ENCODE data around the gene ATP8B1. TPM values are rescaled to one million over a fixed set of nuclear protein-coding genes. Genes with fewer than 3 reads are reported as not detected.

ATP8B1 gene
- total RNA-seq, 1 experiment from 2014 or later = 1.1 TPM

DNA sequence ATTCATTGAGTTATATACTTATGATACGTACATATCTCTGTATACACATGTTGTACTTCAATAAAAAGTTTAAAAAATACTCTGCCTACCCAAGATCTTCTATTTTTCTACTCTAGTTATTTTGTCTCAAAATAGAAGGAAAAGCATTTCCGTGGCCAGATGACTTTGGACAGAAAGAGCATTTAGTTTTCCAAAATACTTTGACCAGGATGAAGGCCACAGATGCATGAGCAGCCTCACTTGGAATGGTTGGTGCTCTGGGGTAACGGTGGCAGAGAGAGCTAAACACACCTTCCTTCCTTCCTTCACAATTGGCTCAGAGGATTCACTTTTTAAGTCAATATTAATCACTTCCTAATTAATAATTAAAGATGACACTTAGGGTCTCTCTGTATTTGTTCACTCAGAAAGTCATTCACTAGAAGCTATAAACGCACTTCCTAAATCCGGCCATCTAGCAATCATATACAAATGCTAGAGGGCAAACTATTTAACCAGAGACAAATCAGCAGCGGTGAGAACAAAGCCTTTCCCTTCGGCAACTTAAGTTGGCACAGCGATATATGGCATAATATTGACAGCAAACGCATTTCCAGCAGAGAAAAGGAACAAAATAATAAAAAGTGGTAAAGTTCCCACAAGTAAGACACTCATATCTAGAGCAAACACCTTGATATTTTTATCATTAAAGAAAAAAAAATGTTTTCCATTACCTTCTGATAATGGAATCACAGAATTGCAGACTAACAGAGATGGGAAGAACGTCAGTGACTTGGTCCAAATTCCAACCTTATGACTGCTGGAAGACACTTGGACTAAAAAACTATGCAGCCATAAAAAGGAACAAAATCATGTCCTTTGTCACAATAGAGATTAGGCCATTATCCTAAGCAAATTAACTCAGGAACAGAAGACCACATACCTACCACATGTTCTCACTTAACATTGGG is 125.6 kb downstream of the ATP8B1 start:
- Histone ChIP-seq H4K5ac (ENCODE audit: insufficient read length, low read depth, low read length) (no peak overlapping the region), H2AK5ac (ENCODE audit: insufficient read length, low read length) (no peak overlapping the region), H2BK20ac (ENCODE audit: low read depth, low read length, poor library complexity, severe bottlenecking) (no peak overlapping the region), H3K27me3 (ENCODE audit: insufficient read depth, low read length) (no peaks in the 10 kb centered on the region), H3K56ac (ENCODE audit: insufficient read length, low read depth, low read length) (no peak overlapping the region), H2AFZ (ENCODE audit: low read length) (no peak overlapping the region), H3K18ac (ENCODE audit: insufficient read length, low read depth, low read length) (no peak overlapping the region), H3T11ph (ENCODE audit: low read length) (no peak overlapping the region), H3K9ac (ENCODE audit: extremely low read depth, insufficient read length, low read length) (no peak overlapping the region), H2BK5ac (ENCODE audit: insufficient read length, low read length) (no peak overlapping the region), H3K79me2 (ENCODE audit: insufficient read depth, low read length) (no peaks in the 10 kb centered on the region), H3K4me2 (ENCODE audit: insufficient read depth, insufficient read length, low read length) (no peak overlapping the region), H4K91ac (ENCODE audit: insufficient read length, low read depth, low read length) (no peak overlapping the region), H4K8ac (replicated peaks; ENCODE audit: insufficient read length, low read depth, low read length) (no peak overlapping the region), H3K23me2 (ENCODE audit: insufficient read length, low read depth, low read length, poor library complexity, severe bottlenecking) (no peaks in the 10 kb centered on the region), H4K20me1 (ENCODE audit: control insufficient read depth, insufficient read depth, insufficient read length) (no peaks in the 10 kb centered on the region), H2BK12ac (ENCODE audit: insufficient read length, low read depth, low read length) (no peak overlapping the region), H3K4ac (ENCODE audit: low read depth, low read length) (no peak overlapping the region), H3K14ac (ENCODE audit: insufficient read depth, low read length) (no peak overlapping the region), H3K79me1 (ENCODE audit: insufficient read depth, low read depth, low read length, poor library complexity, severe bottlenecking) (no peaks in the 10 kb centered on the region), H2BK120ac (ENCODE audit: low read depth, low read length, poor library complexity, severe bottlenecking) (no peak overlapping the region), H3K23ac (ENCODE audit: insufficient read length, low read depth, low read length) (no peak overlapping the region), H3K4me1 (ENCODE audit: insufficient read depth, low read length) (no peaks in the 10 kb centered on the region), H3K9me3 (ENCODE audit: control insufficient read depth, low read depth, low read length) (no peaks in the 10 kb centered on the region), H3K27ac (ENCODE audit: insufficient read length, low read depth, low read length) (no peak overlapping the region), H2BK15ac (ENCODE audit: low read depth, low read length) (no peak overlapping the region)
- TF ChIP-seq, protein P1, sequence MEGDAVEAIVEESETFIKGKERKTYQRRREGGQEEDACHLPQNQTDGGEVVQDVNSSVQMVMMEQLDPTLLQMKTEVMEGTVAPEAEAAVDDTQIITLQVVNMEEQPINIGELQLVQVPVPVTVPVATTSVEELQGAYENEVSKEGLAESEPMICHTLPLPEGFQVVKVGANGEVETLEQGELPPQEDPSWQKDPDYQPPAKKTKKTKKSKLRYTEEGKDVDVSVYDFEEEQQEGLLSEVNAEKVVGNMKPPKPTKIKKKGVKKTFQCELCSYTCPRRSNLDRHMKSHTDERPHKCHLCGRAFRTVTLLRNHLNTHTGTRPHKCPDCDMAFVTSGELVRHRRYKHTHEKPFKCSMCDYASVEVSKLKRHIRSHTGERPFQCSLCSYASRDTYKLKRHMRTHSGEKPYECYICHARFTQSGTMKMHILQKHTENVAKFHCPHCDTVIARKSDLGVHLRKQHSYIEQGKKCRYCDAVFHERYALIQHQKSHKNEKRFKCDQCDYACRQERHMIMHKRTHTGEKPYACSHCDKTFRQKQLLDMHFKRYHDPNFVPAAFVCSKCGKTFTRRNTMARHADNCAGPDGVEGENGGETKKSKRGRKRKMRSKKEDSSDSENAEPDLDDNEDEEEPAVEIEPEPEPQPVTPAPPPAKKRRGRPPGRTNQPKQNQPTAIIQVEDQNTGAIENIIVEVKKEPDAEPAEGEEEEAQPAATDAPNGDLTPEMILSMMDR (conservative IDR thresholded peaks at IDR 0.05) = no peak
- H3K9me3 Mint-ChIP-seq = 0 out of 5 replicates have a peak, but pooled peaks cover 0 to 3% of the 10 kb centered on the region in 2 experiments
- WGBS (ENCODE audit: extremely low coverage, insufficient read length, low lambda C conversion rate) = no CpG with 5 or more reads among the region's 10 CpGs
- no peaks in the 10 kb centered on the region for H3K4me1 Mint-ChIP-seq
- H3K36me3 Mint-ChIP-seq (ENCODE audit: insufficient read depth in 1 of 3, low read depth in 3 of 3) = peaks cover 3 to 8% (median 4%) of the 10 kb centered on the region in 3 experiments; a peak in 4 of 7 replicates
- H3K27me3 Mint-ChIP-seq (ENCODE audit: low read depth) = no peaks in the 10 kb centered on the region
- no peak overlapping the region for H3K27ac Mint-ChIP-seq
- DNase-seq = no peak
- H3K4me3 Mint-ChIP-seq = no peak overlapping the region

Measured in H9 (cell line).